ENCODE measurements around the gene SP3. TPM values are rescaled to one million over a fixed set of nuclear protein-coding genes. Genes with fewer than 3 reads are reported as not detected.

SP3 gene
- total and polyA plus RNA-seq, 9 of the 15 experiments (the other 6 are each of a cell fraction or from before 2014, with no cell fraction given), result 12.0 to 106 (median 74.9) TPM

- TF ChIP-seq BRD9 (IDR thresholded peaks at IDR 0.05; ENCODE audit: low read depth, partially characterized antibody) (no peak), NKRF (IDR thresholded peaks at IDR 0.05; ENCODE audit: borderline replicate concordance) (no peak), RNF2 (IDR thresholded peaks at IDR 0.05) (no peak), THAP12 (CRISPR knock-in tag; IDR thresholded peaks at IDR 0.05) (no peak), ZBTB9 (CRISPR knock-in tag; IDR thresholded peaks at IDR 0.05) (no peak), ZFP91 (CRISPR knock-in tag; IDR thresholded peaks at IDR 0.05) (no peak), CEBPG (CRISPR knock-in tag; IDR thresholded peaks at IDR 0.05) (no peak), CEBPG (tag; conservative IDR thresholded peaks at IDR 0.05 in 1 of 2, IDR thresholded peaks at IDR 0.05 in 1 of 2) (no peak), BRF1 (IDR thresholded peaks at IDR 0.05; ENCODE audit: borderline replicate concordance, extremely low read depth, insufficient read length) (no peak)
Observed at GRCh38 chr2:173906626-173907025, 58.5 kb downstream of the SP3 start (continued).

All from K562 (cell line).